ENCODE measurements around the gene ASCL4. TPM values are rescaled to one million over a fixed set of nuclear protein-coding genes. Genes with fewer than 3 reads are reported as not detected.

Gene ASCL4
- total RNA-seq, 4 donors from 2014 or later = 0.13 TPM; not detected in 3

- 51 to 59% methylated on average over 17 of the region's 17 CpGs for WGBS, 2 donors
These were observed 14.4 kb downstream of the ASCL4 start for GRCh38 chr12:107788690-107789458.

GRCh38 chr12:107791465-107792089 lies 17.1 kb downstream of the ASCL4 start:
- DNase-seq (ENCODE audit: low spot score in 2 of 2) = no peak
- intact Hi-C loops (cut with DNase I; ENCODE audit: low total_unique reads) = no loop called here
- 76% methylated on average over 1 of the region's 1 CpG for WGBS, 2 donors
- TF ChIP-seq POLR2A (IDR thresholded peaks at IDR 0.05) = no peak
- no peak for TF ChIP-seq CTCF (IDR thresholded peaks at IDR 0.05)
- no peak overlapping the region for H3K4me3 ChIP-seq (ENCODE audit: low read depth, poor library complexity, severe bottlenecking)

More at GRCh38 chr12:107788690-107789458, 14.4 kb downstream of the ASCL4 start:
- intact Hi-C loops (cut with DNase I; ENCODE audit: low total_unique reads) = no loop called here
- H3K4me3 ChIP-seq (ENCODE audit: low read depth, poor library complexity, severe bottlenecking) = no peak overlapping the region
- no peak for DNase-seq (ENCODE audit: low spot score in 2 of 2)
- no peak for TF ChIP-seq CTCF (IDR thresholded peaks at IDR 0.05)
- no peak for TF ChIP-seq POLR2A (IDR thresholded peaks at IDR 0.05)

GRCh38 chr12:107794451-107794850 lies 19.9 kb downstream of the ASCL4 start:
- TF ChIP-seq POLR2A (IDR thresholded peaks at IDR 0.05) (no peak), CTCF (IDR thresholded peaks at IDR 0.05) (no peak)
- no peak overlapping the region for H3K4me3 ChIP-seq (ENCODE audit: low read depth, poor library complexity, severe bottlenecking)
- 85 to 87% methylated on average over 3 of the region's 3 CpGs for WGBS, 2 donors
- DNase-seq (ENCODE audit: low spot score in 2 of 2) = no peak
- intact Hi-C loops (cut with DNase I; ENCODE audit: low total_unique reads) = no loop called here

GRCh38 chr12:107798580-107798979 lies 24.1 kb downstream of the ASCL4 start:
- WGBS, 2 donors = 69 to 81% methylated on average over 3 of the region's 3 CpGs
- TF ChIP-seq CTCF (IDR thresholded peaks at IDR 0.05) (no peak), POLR2A (IDR thresholded peaks at IDR 0.05) (no peak)
- H3K4me3 ChIP-seq (ENCODE audit: low read depth, poor library complexity, severe bottlenecking) = no peak overlapping the region
- intact Hi-C loops (cut with DNase I; ENCODE audit: low total_unique reads) = no loop called here
- no peak for DNase-seq (ENCODE audit: low spot score in 2 of 2)

GRCh38 chr12:107801150-107801549 lies 26.6 kb downstream of the ASCL4 start:
- H3K4me3 ChIP-seq (ENCODE audit: low read depth, poor library complexity, severe bottlenecking) = no peak overlapping the region
- no peak for TF ChIP-seq CTCF (IDR thresholded peaks at IDR 0.05)
- no peak for TF ChIP-seq POLR2A (IDR thresholded peaks at IDR 0.05)
- no peak for DNase-seq (ENCODE audit: low spot score in 2 of 2)
- intact Hi-C loops (cut with DNase I; ENCODE audit: low total_unique reads) = no loop called here

Measured in lower leg skin (tissue), 4 donors.